Measurements from ENCODE around the gene ST14.

The ST14 gene

DNA sequence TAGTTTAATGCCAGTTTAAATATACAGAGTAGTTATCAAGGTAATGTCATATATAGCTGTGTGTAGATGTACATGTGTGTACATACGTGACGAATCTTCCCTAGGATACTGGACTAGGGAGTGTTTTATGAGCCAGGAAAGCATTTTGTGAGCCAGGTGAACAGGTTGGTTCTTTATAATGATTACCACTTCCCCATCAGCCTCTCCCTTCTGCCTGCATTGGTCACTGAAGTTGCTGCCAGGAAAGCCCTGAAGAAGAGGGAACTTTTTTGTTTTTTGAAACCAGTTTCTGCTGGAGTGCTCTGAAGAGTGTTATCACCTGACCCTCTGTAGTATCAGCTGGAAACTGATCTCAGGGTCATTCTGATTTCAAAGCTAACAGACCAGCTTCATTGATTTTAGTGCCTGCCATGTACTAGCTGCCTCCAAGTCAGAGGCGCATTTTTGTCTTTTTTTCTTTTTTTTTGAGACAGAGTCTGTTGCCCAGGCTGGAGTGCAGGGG is 14.2 kb upstream of the ST14 start:
- no peak overlapping the region for H3K4me3 ChIP-seq (ENCODE audit: low read depth, low read length)
- DNase-seq (ENCODE audit: low read depth) = no peak
- TF ChIP-seq, protein P1, sequence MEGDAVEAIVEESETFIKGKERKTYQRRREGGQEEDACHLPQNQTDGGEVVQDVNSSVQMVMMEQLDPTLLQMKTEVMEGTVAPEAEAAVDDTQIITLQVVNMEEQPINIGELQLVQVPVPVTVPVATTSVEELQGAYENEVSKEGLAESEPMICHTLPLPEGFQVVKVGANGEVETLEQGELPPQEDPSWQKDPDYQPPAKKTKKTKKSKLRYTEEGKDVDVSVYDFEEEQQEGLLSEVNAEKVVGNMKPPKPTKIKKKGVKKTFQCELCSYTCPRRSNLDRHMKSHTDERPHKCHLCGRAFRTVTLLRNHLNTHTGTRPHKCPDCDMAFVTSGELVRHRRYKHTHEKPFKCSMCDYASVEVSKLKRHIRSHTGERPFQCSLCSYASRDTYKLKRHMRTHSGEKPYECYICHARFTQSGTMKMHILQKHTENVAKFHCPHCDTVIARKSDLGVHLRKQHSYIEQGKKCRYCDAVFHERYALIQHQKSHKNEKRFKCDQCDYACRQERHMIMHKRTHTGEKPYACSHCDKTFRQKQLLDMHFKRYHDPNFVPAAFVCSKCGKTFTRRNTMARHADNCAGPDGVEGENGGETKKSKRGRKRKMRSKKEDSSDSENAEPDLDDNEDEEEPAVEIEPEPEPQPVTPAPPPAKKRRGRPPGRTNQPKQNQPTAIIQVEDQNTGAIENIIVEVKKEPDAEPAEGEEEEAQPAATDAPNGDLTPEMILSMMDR (conservative IDR thresholded peaks at IDR 0.05; ENCODE audit: low read depth, low read length) = no peak

DNA sequence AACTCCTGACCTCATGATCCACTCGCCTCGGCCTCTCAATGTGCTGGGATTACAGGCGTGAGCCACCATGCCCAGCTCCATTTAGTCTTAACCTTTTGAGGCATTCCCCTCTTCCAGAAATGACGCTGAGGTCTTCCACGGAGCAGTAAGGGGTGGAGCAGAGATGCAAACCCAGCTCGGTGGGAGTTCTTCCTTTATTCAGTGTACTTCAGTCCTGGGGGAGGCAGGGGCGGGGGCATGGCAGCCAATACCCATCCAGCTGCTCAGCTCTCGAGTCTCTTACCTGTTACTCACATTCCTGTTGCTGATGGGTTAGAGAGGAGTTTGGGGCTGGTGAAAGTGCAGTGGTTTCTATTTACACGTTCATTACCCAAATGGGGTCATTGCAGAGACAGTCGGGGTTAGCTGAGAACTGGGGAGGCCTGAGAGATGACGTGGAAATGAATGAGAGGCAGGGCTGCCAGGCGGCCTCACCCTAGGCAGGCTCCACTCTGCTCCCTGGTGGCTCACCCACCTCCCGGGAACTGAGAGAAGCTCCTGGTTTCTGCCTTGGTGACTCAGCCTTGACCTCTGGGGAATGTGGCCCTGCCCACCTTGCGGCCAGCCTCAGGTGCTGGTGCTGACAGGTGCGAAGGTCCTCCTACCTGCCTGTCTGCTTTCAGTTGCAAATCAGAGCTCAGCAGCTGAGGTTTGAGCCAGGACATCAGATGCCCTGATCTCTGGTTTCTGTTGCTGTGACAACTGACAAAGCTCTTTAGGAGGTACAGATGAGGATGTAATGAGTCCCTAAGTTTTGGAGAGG is 13.4 kb upstream of the ST14 start:
- H3K4me3 ChIP-seq (ENCODE audit: low read depth, low read length) = no peak overlapping the region
- peak; percentile 46 for DNase-seq (ENCODE audit: low read depth)

DNA sequence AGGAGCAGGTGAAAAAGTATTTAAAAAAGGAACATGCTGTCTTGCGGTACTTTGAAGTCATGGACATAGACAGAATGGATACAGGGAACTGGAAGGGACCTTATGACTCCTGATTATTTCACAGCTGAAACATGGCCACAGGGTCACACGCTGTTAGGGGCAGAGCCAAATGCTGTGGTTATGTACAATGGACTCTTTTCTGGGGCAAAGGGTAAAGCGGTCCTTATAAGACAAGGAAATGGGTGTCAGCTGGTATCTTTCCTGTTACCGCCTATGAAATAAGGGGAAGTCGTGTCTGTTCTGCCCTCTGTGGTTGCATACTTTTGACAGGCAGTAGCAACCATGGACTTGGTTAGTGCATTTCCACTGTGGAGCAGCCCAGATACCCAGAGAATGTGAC is 12.8 kb upstream of the ST14 start:
- no peak overlapping the region for H3K4me3 ChIP-seq (ENCODE audit: low read depth, low read length)
- TF ChIP-seq, protein P1 (conservative IDR thresholded peaks at IDR 0.05; ENCODE audit: low read depth, low read length) = no peak
- no peak for DNase-seq (ENCODE audit: low read depth)

More for the DNA sequence above, 13.4 kb upstream of the ST14 start:
- TF ChIP-seq, protein P1 (conservative IDR thresholded peaks at IDR 0.05; ENCODE audit: low read depth, low read length) = peak; percentile 48

DNA sequence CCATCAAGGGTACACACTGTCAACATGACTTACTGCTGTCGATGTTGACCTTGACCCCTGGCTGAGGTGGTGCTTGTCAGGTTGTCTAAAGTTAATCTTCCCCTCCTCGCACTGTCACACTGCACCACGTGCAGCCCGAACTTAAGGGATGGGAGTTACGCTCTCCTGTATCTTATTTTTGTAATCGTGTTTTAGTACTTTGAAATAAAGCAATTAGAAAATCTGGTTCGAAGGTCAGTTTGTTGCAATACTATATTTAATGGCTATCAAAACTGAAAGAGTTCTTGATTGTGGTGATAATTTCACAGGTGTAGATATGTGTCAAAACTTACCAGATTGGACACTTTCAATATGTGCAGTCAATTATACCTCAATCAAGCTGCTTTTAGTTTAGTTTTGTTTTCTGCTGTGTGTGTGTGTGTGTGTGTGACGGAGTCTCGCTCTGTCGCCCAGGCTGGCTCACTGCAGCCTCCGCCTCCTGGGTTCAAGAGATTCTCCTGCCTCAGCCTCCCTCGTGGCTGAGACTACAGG is 10.7 kb upstream of the ST14 start:
- no peak overlapping the region for H3K4me3 ChIP-seq (ENCODE audit: low read depth, low read length)
- no peak for DNase-seq (ENCODE audit: low read depth)
- TF ChIP-seq, protein P1 (conservative IDR thresholded peaks at IDR 0.05; ENCODE audit: low read depth, low read length) = no peak

DNA sequence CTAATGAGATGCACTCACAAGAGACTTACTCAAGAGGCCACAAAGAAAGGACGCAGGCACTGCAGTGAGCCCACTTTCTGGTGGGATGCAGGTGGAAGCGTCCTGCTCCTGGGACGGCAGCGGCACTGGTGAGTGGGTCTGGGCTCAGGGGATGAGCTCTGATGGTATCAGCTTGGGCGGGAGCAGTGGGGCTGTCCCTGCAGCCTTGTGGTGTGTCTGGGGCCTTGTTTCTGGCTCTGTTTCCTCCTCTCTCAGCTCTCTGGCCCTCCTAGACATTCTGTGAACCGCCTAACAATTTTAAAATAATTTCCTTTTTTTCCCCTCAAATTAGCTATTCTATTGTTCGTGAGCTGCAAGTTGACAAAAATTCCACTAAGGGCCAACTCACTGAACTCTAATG is 8.8 kb upstream of the ST14 start:
- TF ChIP-seq, protein P1 (conservative IDR thresholded peaks at IDR 0.05; ENCODE audit: low read depth, low read length) = no peak
- H3K4me3 ChIP-seq (ENCODE audit: low read depth, low read length) = no peak overlapping the region
- DNase-seq (ENCODE audit: low read depth) = no peak

DNA sequence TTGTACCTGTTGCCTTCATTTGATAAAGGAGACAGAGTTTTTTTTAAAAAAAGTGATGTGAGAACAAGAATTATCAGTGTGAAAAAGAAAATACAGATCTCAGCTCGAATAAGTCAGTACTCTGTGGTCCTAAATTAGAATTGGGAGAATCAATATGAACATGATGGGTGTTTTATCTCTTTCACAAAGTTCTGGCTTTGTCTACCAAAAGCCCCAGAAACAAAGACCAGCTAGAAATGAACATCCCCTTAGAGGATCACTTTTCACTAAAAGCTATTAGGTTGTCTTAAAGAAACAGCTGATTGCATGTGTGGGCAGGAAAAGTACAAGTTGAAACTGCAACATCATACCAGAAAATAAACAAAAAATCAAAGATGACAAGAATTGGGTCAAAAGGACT is 8.4 kb upstream of the ST14 start:
- no peak for DNase-seq (ENCODE audit: low read depth)
- TF ChIP-seq, protein P1 (conservative IDR thresholded peaks at IDR 0.05; ENCODE audit: low read depth, low read length) = no peak
- no peak overlapping the region for H3K4me3 ChIP-seq (ENCODE audit: low read depth, low read length)

Data from choroid plexus epithelial cell (primary cell).